SU-DHL-6 (cell line): ENCODE measurements around the gene TMEM130.

Source experiments
- H2AFZ ChIP-seq: fragments of 200-600 bp; sonication (generic); 2 replicates; pipeline ENCODE4 v1.6.1; 2014; ENCODE audit warnings: low read depth, mild to moderate bottlenecking, moderate library complexity, mixed read lengths, antibody characterized with exemption, low read length; ENCODE audit not compliant: severe bottlenecking
- H3F3A ChIP-seq: fragments of 200-600 bp; shearing (Covaris generic); 2 replicates; pipeline ENCODE4 v1.6.0; 2016; ENCODE audit warnings: antibody characterized with exemption, mild to moderate bottlenecking; ENCODE audit not compliant: insufficient read depth
- H3K27ac ChIP-seq: fragments of 200-600 bp; sonication (generic); 2 replicates; pipeline ENCODE4 v1.5.1; 2016; ENCODE audit warnings: low read depth, mild to moderate bottlenecking, low read length, moderate library complexity, mixed read lengths
- H3K27me3 ChIP-seq: fragments of 200-600 bp; sonication (generic), shearing (Covaris generic); 2 replicates; pipeline ENCODE4 v1.6.0; 2014; ENCODE audit warnings: mild to moderate bottlenecking, low read length
- H3K36me3 ChIP-seq: fragments of 200-600 bp; sonication (generic); 2 replicates; pipeline ENCODE4 v1.6.1; 2014; ENCODE audit warnings: mild to moderate bottlenecking, low read length, mixed read lengths
- H3K4me2 ChIP-seq: fragments of 300-600, 200-600 bp; shearing (Covaris generic), sonication (generic); 2 replicates; pipeline ENCODE4 v1.6.0; 2014; ENCODE audit warnings: low read length, low read depth, mild to moderate bottlenecking; ENCODE audit not compliant: poor library complexity, severe bottlenecking
- H3K4me3 ChIP-seq: fragments of 200-600 bp; sonication (generic); 2 replicates; pipeline ENCODE4 v1.5.1; 2014; ENCODE audit warnings: antibody characterized with exemption, low read length, mild to moderate bottlenecking, mixed read lengths; ENCODE audit not compliant: insufficient read depth, poor library complexity, severe bottlenecking
- H3K79me2 ChIP-seq: fragments of 200-600 bp; sonication (generic); 2 replicates; pipeline ENCODE4 v1.6.1; 2014; ENCODE audit warnings: mild to moderate bottlenecking, low read length, moderate library complexity; ENCODE audit not compliant: insufficient read depth
- H3K9ac ChIP-seq: fragments of 200-600 bp; sonication (generic); 2 replicates; pipeline ENCODE4 v1.7.0; 2014; ENCODE audit warnings: mild to moderate bottlenecking, low read length
- H3K9me2 ChIP-seq: fragments of 200-600 bp; sonication (generic); replicated peaks from 2 replicates; pipeline ENCODE4 v1.6.1; 2014; ENCODE audit warnings: low read length; ENCODE audit not compliant: insufficient read depth
- H3K9me3 ChIP-seq: fragments of 200-600 bp; sonication (generic); 2 replicates; pipeline ENCODE4 v1.6.1; 2014; ENCODE audit warnings: low read length, mixed read lengths; ENCODE audit not compliant: insufficient read depth
- H4K20me1 ChIP-seq: fragments of 200-600 bp; sonication (generic); 2 replicates; pipeline ENCODE4 v1.6.1; 2014; ENCODE audit warnings: low read depth, mild to moderate bottlenecking, antibody characterized with exemption, low read length, moderate library complexity, mixed read lengths
- EZH2phosphoT487 ChIP-seq: fragments of 200-600 bp; sonication (generic), shearing (Covaris generic); conservative IDR thresholded peaks from 2 replicates; pipeline ENCODE4 v1.6.1; 2018; ENCODE audit warnings: mild to moderate bottlenecking, antibody characterized with exemption, low read length, moderate library complexity, mixed read lengths
- TF ChIP-seq, protein P1 (sequence below): fragments of 200-600 bp; sonication (generic); IDR thresholded peaks from one replicate; pipeline ENCODE4 v1.5.1; 2017; ENCODE audit warnings: antibody characterized with exemption, mild to moderate bottlenecking, low read length, moderate library complexity; ENCODE audit not compliant: insufficient read depth, poor library complexity, severe bottlenecking

The TMEM130 gene

DNA sequence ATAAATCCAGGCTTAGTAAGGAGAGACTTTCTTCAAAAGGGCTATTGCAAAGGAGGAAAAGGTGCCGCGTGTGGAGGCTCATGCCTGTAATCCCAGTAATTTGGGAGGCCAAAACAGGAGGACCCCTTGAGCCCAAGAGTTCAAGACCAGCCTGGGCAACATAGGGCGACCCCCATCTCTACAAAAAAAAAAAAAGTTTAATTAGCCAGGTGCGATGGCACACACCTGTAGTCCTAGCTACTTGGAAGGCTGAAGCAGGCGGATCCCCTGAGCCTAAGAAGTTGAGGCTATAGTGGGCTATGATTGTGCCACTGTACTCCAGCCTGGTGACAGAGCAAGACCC is 32.2 kb downstream of the TMEM130 start:
- no peak for TF ChIP-seq EZH2phosphoT487
- TF ChIP-seq, protein P1, sequence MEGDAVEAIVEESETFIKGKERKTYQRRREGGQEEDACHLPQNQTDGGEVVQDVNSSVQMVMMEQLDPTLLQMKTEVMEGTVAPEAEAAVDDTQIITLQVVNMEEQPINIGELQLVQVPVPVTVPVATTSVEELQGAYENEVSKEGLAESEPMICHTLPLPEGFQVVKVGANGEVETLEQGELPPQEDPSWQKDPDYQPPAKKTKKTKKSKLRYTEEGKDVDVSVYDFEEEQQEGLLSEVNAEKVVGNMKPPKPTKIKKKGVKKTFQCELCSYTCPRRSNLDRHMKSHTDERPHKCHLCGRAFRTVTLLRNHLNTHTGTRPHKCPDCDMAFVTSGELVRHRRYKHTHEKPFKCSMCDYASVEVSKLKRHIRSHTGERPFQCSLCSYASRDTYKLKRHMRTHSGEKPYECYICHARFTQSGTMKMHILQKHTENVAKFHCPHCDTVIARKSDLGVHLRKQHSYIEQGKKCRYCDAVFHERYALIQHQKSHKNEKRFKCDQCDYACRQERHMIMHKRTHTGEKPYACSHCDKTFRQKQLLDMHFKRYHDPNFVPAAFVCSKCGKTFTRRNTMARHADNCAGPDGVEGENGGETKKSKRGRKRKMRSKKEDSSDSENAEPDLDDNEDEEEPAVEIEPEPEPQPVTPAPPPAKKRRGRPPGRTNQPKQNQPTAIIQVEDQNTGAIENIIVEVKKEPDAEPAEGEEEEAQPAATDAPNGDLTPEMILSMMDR = no peak
- Histone ChIP-seq H3K4me3 (no peak overlapping the region), H3K4me2 (no peak overlapping the region), H2AFZ (no peak overlapping the region), H3K9ac (no peak overlapping the region), H3F3A (no peaks in the 10 kb centered on the region), H3K27ac (no peak overlapping the region), H3K9me2 (no peaks in the 10 kb centered on the region), H3K79me2 (no peaks in the 10 kb centered on the region), H3K9me3 (no peaks in the 10 kb centered on the region), H3K27me3 (no peaks in the 10 kb centered on the region), H4K20me1 (no peaks in the 10 kb centered on the region), H3K36me3 (no peaks in the 10 kb centered on the region)

DNA sequence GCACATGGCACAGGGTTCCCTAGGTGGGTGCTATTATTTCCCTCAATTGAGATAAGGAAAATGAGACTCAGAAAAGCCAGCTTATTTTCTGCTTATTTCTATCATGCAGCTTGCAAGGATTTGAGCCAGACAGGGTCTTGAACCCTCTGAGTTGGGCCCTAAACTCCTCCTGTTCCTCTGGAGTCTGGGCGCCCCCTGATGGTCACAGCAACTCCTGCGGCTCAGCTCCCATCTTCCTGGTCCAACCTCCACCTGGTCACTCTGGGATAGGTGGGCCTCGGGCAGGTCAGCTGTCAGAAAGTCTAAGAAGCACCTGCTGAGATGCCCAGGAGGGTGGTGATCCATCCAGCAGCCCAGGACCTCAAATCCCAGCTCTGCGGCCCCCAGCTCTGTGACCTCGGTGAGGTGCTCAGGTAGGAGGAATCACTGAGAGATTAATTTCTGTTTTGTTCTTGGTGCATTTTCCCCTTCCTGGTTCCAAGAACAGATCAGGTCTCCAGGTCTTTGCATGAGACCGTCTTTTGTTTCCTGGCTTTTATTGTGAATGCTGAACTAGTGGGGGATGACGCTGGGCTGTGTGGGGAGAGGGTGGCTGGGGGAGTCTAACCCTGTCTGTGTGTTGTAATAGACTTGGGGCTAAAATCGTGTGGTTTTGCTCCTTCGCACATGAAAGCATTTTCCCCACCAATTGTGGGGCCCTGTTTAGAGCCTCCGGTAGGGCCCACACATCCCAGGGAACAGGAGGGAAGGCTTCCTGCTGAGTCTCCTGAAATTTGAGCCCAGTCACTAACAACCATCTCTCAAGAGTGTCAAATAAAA is 32.8 kb downstream of the TMEM130 start:
- no peaks in the 10 kb centered on the region for H3F3A ChIP-seq
- no peaks in the 10 kb centered on the region for H3K36me3 ChIP-seq
- H3K27ac ChIP-seq = no peak overlapping the region
- no peak overlapping the region for H3K9ac ChIP-seq
- TF ChIP-seq, protein P1 = peak; percentile 90
- no peak for TF ChIP-seq EZH2phosphoT487
- no peaks in the 10 kb centered on the region for H4K20me1 ChIP-seq
- H3K4me2 ChIP-seq = no peak overlapping the region
- H3K27me3 ChIP-seq = no peaks in the 10 kb centered on the region
- H3K4me3 ChIP-seq = no peak overlapping the region
- H3K79me2 ChIP-seq = no peaks in the 10 kb centered on the region
- H3K9me2 ChIP-seq = no peaks in the 10 kb centered on the region
- H3K9me3 ChIP-seq = no peaks in the 10 kb centered on the region
- H2AFZ ChIP-seq = no peak overlapping the region

DNA sequence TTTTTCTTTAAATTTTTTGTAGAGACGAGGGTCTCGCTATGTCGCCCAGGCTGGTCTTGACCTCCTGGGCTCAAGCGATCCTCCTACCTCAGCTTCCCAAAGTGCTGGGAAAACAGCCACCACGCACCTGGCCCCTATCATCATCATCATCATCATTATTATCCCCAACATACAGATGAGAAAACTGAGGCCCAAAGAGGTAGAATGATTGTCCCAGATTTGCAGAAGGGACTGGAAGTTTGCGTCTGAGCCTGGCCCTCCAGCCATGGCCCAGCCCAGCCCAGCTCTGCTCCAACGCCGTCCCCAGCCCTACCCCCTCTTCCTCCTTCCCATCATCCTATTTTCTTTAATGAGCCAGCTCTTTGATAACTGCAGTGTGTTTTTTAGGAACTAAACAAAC is 34.9 kb downstream of the TMEM130 start:
- no peaks in the 10 kb centered on the region for H3K9me3 ChIP-seq
- H3K4me3 ChIP-seq = no peak overlapping the region
- H3K4me2 ChIP-seq = no peak overlapping the region
- H3K27me3 ChIP-seq = no peaks in the 10 kb centered on the region
- no peak overlapping the region for H3K27ac ChIP-seq
- TF ChIP-seq, protein P1 = no peak
- TF ChIP-seq EZH2phosphoT487 = no peak
- no peaks in the 10 kb centered on the region for H3K79me2 ChIP-seq
- H3K36me3 ChIP-seq = no peaks in the 10 kb centered on the region
- H3K9ac ChIP-seq = no peak overlapping the region
- no peaks in the 10 kb centered on the region for H3K9me2 ChIP-seq
- no peaks in the 10 kb centered on the region for H4K20me1 ChIP-seq
- no peaks in the 10 kb centered on the region for H3F3A ChIP-seq
- no peak overlapping the region for H2AFZ ChIP-seq
